Right lobe of liver (tissue), 4 donors: ENCODE measurements around the gene ARHGEF10L.

Experiments
- CTCF ChIP-seq, 4 donors: fragments of 200-600 bp in 3 of 4; fragments of 450-650 bp in 1 of 4; IDR thresholded peaks; one replicate each; pipeline versions ENCODE4 v1.5.1 to v1.8.0; 2016 to 2022; ENCODE audit warnings: antibody characterized with exemption in 4 of 4, mild to moderate bottlenecking in 2 of 4
- POLR2A ChIP-seq: fragments of 450-650 bp; IDR thresholded peaks from one replicate; pipeline ENCODE4 v1.6.1; 2017; ENCODE audit warnings: antibody characterized with exemption, mild to moderate bottlenecking
- donor health status: DM: no; HTN: no; CAD: no.
- donor health status: DM: no; HTN: no; CAD: no.
- donor health status: DM: no; HTN: yes; CAD: no.

GRCh38 chr1:17723684-17724083 is 184.2 kb downstream of the ARHGEF10L start:
- no peak for TF ChIP-seq CTCF (IDR thresholded peaks at IDR 0.05)
- TF ChIP-seq POLR2A = no peak
